Pancreas (tissue), 10 donors: ENCODE results near the gene APBA1. TPM values are rescaled to one million over a fixed set of nuclear protein-coding genes. Genes with fewer than 3 reads are reported as not detected.
A peak's percentile ranks its signal among the peaks of the same experiment; 100 is the strongest.

ENCODE experiments used
- ATAC-seq, 4 donors: fragments of 200-7000 bp; cut with Tn5 transposase; one replicate each; pipeline versions ENCODE4 v1.8.0 to v1.9.1; 2020; ENCODE audit warnings: mild to moderate bottlenecking in 4 of 4, moderate library complexity in 4 of 4
- DNase-seq, 6 donors: peaks; one replicate each; pipeline ENCODE4 v3.0.0-alpha.2; 2020
- FAIRE-seq: peaks from 2 replicates; lab custom pipeline; 2012; peaks lifted over from hg19 to GRCh38; lab: Jason Lieb, UNC
- H3K27ac ChIP-seq, 4 donors: fragments of 200-600 bp; sonication (generic); 1 replicate in 3 of 4; 2 replicates in 1 of 4; pipeline versions ENCODE4 v1.5.0 to v1.8.0; 2020
- H3K27me3 ChIP-seq, 4 donors: fragments of 200-600 bp; one replicate each; pipeline ENCODE4 v1.8.0; 2021
- H3K36me3 ChIP-seq, 3 donors: fragments of 200-600 bp; sonication (generic) in 1 of 3; one replicate each; pipeline versions ENCODE4 v1.5.0 to v1.8.0; 2020 to 2021
- H3K4me1 ChIP-seq, 3 donors: fragments of 200-600 bp; one replicate each; pipeline ENCODE4 v1.8.0; 2021
- H3K4me3 ChIP-seq, 4 donors: fragments of 200-600 bp; sonication (generic) in 2 of 4; one replicate each; pipeline versions ENCODE4 v1.5.0 to v1.8.0; 2020 to 2021
- H3K9me3 ChIP-seq, 4 donors: fragments of 200-600 bp; one replicate each; pipeline ENCODE4 v1.8.0; 2021
- CTCF ChIP-seq, 4 donors: fragments of 200-600 bp; sonication (generic) in 3 of 4; IDR thresholded peaks; one replicate each; pipeline versions ENCODE4 v1.5.0 to v1.8.0; 2021; ENCODE audit warnings: antibody characterized with exemption in 4 of 4
- WGBS, 2 donors: extraction: QIAGEN DNeasy Blood & Tissue Kit; methylation state at CpG; one replicate each; pipeline ENCODE4 v1.1.7; 2013; 5-methylcytosine and 5-hydroxymethylcytosine counted together
- intact Hi-C, 3 donors: fragments of 100-400 bp; cut with DNase I; formaldehyde crosslinking; loops; one replicate each; pipeline versions ENCODE4 v1.11.1 to v1.14.2; 2022
- polyA plus RNA-seq, 2 donors: library from polyadenylated mRNA; stranded (reverse); fragments of 200-250 nt; gene quantifications; one replicate each; pipeline ENCODE4 v1.2.3, GENCODE V29; 2013
- total RNA-seq, 6 donors: library from RNA; stranded (reverse); fragmentation: NEBNext Ultra II Directional in 4 of 6; extraction: Animal tissue kit (Norgen Biotek cat#: 25700) in 4 of 6; gene quantifications; one replicate each; pipeline versions ENCODE4 v1.2.1 to v1.2.4, GENCODE V29; 2021 to 2023
- donor health status: healthy with polysubstance abuse.
- donor health status: DM: no; HTN: no; CAD: no; lungs with moderate emphysema.
- donor health status: DM: no; HTN: no; CAD: no.
- donor health status: control.
- donor health status: control.
- donor health status: Bipolar disorder and iron deficiency.
- donor health status: DM: yes; HTN: yes; CAD: no.
- donor health status: DM: no; HTN: no; CAD: no.
- donor health status: DM: no; HTN: no; CAD: no.
- donor health status: DM: yes; HTN: yes; CAD: no.

Gene APBA1
- total and polyA plus RNA-seq, 8 donors = 0.68 to 3.2 (median 2.2) TPM

- DNase-seq = no peak
- H3K9me3 ChIP-seq = no peaks in the 10 kb centered on the region
- H3K27ac ChIP-seq = no peak overlapping the region
- FAIRE-seq = no peak
- H3K4me1 ChIP-seq = no peaks in the 10 kb centered on the region
- intact Hi-C loops = no loop called here
- no peaks in the 10 kb centered on the region for H3K36me3 ChIP-seq
- H3K27me3 ChIP-seq = no peaks in the 10 kb centered on the region
- WGBS, 2 donors = 84 to 86% methylated on average over 1 of the region's 1 CpG
- peak in 2 of 4 donors; percentile 32 to 33 for ATAC-seq
- no peak for TF ChIP-seq CTCF (IDR thresholded peaks at IDR 0.05)
- H3K4me3 ChIP-seq = no peak overlapping the region
These were observed 144.7 kb downstream of the APBA1 start for GRCh38 chr9:69527454-69527853.

GRCh38 chr9:69526699-69527098, 145.5 kb downstream of the APBA1 start:
- 97% methylated on average over 2 of the region's 2 CpGs for WGBS, 2 donors
- ATAC-seq (no peak), FAIRE-seq (no peak), DNase-seq (no peak)
- TF ChIP-seq CTCF (IDR thresholded peaks at IDR 0.05) = no peak
- intact Hi-C loops = no loop called here
- no peak overlapping the region for H3K27ac ChIP-seq
- no peaks in the 10 kb centered on the region for H3K36me3 ChIP-seq
- H3K4me1 ChIP-seq = no peaks in the 10 kb centered on the region
- H3K9me3 ChIP-seq = no peaks in the 10 kb centered on the region
- no peak overlapping the region for H3K4me3 ChIP-seq
- no peaks in the 10 kb centered on the region for H3K27me3 ChIP-seq

GRCh38 chr9:69519470-69520240, 152.5 kb downstream of the APBA1 start:
- no peak for FAIRE-seq
- no peak for DNase-seq
- Histone ChIP-seq H3K9me3 (no peaks in the 10 kb centered on the region), H3K36me3 (no peaks in the 10 kb centered on the region), H3K27ac (no peak overlapping the region), H3K4me1 (no peaks in the 10 kb centered on the region), H3K27me3 (no peaks in the 10 kb centered on the region), H3K4me3 (no peak overlapping the region)
- TF ChIP-seq CTCF (IDR thresholded peaks at IDR 0.05) = no peak
- 63% methylated on average over 5 of the region's 5 CpGs for WGBS, 2 donors
- peak in 3 of 4 donors; percentile 25 to 74 (median 31) for ATAC-seq
- intact Hi-C loops = no loop called here

DNA sequence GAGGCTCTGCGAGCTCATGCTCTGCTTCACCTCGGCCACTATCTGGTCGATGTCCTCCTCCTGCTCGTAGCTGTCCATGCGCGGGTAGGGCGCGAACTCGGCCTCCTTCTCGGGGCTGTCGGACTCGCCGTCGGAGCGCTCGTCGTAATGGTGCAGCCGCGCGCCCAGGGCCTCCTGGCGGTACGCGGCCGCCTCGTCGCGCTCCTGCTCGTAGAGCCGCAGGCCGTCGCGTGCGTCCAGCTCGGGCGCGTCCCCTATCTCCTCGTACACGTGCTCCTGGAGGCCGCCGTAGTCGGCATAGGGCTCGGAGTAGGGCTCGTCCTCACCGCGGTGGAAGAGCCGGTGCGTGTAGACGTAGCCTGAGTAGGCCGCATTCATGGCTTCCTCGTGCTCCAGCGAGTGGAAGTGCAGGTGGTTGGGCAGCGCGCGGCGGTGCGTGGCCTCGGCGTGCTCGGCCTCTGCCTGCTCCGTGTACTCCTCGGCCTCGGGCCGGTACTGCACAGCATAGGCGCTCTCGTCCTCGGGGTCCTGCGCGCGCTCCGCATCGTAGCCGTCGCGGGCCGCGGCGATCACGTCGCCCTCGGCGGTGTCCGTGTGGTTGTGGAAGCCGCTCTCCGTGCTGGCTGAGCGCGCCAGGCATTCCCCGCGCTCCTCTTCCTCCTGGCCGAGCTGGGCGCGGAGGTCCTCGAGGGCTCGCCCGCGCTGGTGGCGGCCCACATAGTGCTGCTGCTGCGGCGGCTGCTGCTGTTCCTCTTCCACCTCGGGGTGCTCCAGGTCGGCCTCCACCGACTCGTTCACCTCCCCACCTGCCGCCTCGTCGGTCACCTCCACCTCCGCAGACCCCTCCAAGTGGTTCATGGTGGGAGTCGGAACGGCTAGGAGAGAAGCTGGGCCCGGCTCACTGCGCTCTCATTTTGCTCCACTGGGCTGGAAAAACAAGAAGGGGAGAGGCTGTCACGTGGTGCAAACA, 155.5 kb downstream of the APBA1 start:
- no peak for TF ChIP-seq CTCF (IDR thresholded peaks at IDR 0.05)
- DNase-seq (peak in 2 of 6 donors; percentile 16 to 55), FAIRE-seq (no peak), ATAC-seq (no peak)
- Histone ChIP-seq H3K27me3 (no peaks in the 10 kb centered on the region), H3K4me1 (no peaks in the 10 kb centered on the region), H3K36me3 (no peaks in the 10 kb centered on the region), H3K9me3 (no peaks in the 10 kb centered on the region), H3K27ac (no peak overlapping the region), H3K4me3 (no peak overlapping the region)
- 95 to 96% methylated on average over 109 to 111 of the region's 111 CpGs for WGBS, 2 donors
- intact Hi-C loops = no loop called here
